ENCODE measurements around the gene UBA5.
"Not testable (repeated sequence)": the region's sequence is repeated elsewhere in the genome, so short reads cannot be mapped to it uniquely, and the experiment has no call there.

UBA5 gene

DNA sequence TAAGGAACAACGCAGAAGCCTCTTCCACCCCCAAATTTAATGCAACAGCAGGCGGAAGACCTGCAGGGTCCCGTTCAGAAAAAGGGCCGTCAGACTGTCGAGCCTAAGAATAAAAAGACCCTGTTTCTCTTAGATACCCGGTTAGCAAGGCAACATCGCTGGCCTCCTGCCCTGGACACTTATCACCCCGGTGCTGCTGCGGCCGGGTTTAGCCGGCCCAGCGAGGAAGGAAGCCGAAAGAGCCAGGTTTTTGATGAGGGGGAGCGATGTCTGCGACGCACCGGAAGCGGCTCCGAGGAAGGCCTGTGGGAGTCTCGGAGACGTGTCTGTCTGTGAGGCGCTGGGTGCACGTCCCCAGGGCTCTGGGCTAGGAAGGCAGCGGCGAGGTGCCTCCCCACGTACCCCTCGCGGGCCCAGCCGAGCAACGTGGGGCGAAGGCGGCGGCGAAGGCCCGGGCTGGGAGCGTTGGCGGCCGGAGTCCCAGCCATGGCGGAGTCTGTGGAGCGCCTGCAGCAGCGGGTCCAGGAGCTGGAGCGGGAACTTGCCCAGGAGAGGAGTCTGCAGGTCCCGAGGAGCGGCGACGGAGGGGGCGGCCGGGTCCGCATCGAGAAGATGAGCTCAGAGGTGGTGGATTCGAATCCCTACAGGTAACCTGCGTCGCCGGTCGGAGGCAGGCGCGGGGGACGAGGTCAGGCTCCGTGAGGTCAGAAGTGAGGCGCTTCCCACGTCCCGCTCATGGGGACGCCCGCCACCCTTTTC lies at the start of gene UBA5:
TSS of gene UBA5 (plus strand) at position 278 of the 759 bp plus-strand sequence. CDS start at position 487, 209 bp downstream.
- H3K4me3 ChIP-seq: peak within 1 kb of the TSS; percentile 69 to 96 (median 85)
- peak within 1 kb of the TSS; percentile 70 to 98 (median 94) for H3K27ac ChIP-seq

DNA sequence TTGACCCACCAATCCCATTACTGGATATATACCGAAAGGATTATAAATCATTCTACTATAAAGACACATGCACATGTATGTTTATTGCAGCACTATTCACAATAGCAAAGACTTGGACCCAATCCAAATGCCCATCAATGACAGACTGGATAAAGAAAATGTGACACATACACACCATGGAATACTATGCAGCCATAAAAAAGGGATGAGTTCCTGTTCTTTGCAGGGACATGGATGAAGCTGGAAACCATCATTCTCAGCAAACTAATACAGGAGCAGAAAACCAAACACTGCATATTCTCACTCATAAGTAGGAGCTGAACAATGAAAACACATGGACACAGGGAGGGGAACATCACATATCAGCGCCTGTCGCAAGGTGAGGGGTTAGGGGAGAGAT lies 44.8 kb upstream of the UBA5 start:
- not testable (repeated sequence) for H3K27ac ChIP-seq, H3K4me3 ChIP-seq

DNA sequence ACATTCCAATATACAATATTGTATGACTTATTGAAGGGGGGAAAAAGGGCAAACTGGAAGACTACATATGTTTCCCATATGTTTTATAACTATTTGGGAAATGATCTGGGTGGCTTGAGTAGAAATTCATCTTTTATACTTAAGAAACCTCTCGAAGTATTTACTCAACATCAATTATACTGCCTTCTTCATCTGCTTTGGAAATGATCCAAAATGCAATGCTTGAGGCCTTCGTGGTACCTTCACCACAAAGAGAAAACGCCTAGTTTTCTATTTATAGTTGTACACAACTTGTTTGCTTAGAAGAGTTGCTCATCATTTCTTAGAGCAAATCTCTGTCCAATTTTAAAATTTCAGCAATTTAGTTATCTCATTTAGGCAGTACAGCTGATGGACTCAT lies 44.2 kb upstream of the UBA5 start:
- Histone ChIP-seq H3K27ac (no peak overlapping the region), H3K4me3 (no peak overlapping the region)

DNA sequence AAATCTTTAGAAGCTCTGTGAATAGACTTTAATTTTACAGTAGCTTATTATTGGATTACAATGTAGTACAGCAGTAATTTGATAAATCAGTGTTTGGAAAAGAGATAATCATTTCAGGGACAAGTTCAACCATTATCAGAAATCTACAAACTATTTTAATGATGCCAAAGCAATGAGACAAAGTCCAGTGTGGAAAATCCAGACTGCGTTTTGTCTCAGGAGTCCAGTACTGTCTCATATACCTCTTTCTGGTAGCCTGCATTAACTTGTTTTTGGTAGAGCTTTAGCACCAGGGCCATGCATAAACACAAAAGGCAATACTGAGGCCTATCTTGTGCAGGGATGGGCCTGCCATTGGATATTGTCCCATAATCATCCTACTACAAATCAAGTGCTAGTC lies 43.3 kb upstream of the UBA5 start:
- no peak overlapping the region for H3K4me3 ChIP-seq
- no peak overlapping the region for H3K27ac ChIP-seq

DNA sequence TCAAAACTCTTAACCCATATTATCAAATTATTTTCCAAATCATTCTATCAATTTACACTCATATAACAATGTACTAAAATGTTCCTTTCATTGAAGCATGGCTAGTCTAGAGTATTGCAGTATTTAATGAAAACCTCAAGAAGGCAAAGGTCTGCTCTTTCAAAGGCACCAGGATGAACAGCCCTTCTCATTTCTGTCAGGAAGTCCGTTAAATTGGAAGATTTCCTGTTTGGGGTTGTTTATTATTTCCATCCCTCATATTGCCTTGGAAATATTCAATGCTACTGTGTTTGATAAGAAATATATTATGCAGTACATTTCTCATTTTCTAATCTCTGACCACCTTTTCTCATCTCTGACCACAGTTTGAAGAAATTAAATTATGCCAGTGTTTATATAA lies 38.0 kb upstream of the UBA5 start:
- H3K4me3 ChIP-seq: no peak overlapping the region
- peak overlapping the region in 2 of 21 experiments; percentile 5 to 16 for H3K27ac ChIP-seq

DNA sequence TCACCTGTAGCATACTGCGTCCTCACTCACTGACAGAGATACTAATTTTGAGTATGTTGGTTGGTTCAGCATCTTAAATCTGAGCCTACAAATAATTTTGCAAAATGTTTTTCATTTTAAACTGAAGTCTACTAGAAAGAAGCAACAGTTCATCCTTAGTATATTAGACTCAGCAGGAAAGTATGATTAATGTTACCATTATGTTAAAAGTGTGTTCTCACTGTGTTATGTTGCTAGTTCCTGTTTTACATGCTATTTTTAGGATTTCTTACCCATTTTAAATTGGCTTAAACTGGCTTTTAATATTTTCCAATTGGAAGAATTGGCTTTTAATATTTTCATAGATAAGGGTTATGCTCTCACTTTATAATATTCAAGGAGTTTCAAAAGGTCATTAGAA lies 37.4 kb upstream of the UBA5 start:
- Histone ChIP-seq H3K27ac (peak overlapping the region in 3 of 21 experiments; percentile 5 to 16 (median 9)), H3K4me3 (no peak overlapping the region)

DNA sequence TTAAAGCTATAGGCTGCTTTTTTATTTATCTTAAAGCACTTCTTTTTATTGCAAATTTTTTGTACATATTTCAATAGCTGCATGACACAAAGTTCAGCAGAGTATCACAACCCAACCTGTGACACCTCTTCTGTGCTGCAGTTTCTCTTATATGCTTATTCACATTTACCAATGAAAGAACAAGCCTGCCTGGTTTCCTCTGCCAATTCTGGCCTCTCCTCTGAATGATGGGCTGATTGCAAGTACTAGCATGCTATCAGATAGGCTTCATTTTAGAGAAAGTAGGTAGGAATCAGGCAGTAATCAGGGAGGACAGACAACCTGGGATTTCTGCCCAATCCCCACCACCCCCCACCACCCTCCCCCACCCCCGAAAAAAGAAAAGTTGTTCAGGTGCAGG lies 36.5 kb upstream of the UBA5 start:
- peak overlapping the region in 6 of 21 experiments; percentile 19 to 50 (median 26) for H3K27ac ChIP-seq
- no peak overlapping the region for H3K4me3 ChIP-seq

DNA sequence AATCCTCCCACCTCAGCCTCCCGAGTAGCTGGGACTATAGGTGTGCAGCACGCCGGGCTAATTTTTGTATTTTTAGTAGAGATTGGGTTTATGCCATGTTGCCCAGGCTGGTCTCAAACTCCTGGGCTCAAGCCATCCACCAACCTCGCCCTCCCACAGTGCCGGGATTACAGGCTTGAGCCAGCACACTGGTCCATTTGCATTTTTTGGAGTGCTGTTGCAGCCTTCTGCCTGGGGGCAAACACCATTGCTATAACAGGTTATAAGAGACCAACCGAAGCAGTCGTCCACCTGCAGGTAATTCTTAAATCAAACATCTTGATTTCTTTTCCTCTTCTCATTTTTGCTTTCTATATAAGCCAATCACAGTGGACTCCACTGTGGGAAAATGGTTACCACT lies 35.3 kb upstream of the UBA5 start:
- no peak overlapping the region for H3K27ac ChIP-seq
- H3K4me3 ChIP-seq: no peak overlapping the region

DNA sequence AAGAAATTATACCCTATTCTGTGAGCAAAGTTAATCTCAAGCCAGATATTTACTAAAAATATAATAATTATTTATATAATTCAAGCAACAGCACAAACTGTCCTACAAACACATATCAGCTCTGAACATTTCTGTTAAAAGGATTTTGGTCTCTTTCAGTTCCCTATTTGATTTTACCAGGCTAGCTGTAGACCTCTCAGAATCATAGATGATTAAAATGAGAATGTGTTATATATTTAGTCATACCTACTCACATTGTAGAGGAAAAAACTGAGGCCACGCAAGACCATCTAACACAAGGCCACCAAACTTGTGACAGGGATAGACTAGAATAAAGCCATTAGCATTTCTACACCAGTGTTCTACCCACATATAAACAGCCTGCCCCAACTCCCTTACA lies 34.5 kb upstream of the UBA5 start:
- no peak overlapping the region for H3K27ac ChIP-seq
- no peak overlapping the region for H3K4me3 ChIP-seq

DNA sequence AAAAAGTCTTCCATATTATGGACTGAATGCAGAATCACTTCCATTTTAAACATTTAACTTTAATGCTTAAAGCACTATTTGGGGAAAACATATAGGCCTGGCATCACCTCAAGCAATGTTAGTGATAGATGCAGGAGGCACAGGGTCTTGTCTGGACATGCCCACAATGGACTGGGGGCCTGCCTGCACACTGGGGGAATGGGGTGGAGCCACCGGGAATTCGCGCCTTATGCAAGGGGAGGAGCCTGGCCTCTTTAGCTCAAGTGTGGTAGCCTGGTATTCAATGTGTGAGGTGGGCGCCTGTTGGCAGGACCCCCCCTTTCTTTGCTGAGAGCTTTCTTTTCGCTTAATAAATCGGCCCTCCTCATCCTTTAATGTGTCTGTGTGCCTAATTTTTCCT lies 33.2 kb upstream of the UBA5 start:
- H3K27ac ChIP-seq: no peak overlapping the region
- no peak overlapping the region for H3K4me3 ChIP-seq

DNA sequence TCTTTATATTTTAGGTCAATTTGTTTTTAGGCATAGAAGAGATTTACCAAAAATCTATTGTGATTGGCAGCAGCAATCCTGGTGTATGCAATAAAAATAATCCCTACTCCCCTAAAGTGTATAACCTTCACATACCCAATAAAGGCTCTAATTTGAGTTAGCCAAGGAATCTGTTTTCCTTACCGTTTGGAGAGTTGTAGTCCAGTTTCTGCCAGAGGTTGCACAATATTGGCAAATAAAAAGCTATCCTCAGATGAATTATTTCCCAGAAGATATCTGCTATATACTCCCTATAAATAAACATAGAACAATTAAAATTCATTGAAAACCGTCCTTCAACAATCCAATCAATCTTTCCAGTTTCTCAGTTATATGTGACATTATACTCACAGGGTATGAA lies 32.0 kb upstream of the UBA5 start:
- Histone ChIP-seq H3K27ac (no peak overlapping the region), H3K4me3 (no peak overlapping the region)

DNA sequence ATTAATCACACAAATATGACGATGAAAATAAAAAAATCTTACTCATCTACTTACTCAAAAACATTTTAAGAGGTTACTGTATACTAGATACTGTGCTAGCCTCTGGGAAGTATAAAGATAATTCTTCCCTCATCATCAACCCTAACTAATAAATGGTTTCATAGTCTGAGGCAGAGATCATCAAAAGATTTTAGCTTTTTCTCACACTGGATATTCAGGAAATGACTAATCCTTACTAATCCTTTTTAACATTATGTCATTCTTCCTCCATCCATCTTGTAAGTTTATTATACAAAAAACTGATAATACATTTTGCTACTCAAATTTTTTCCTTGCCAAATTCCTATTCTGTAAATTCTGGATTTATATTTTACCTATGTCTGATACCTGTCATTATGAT lies 30.2 kb upstream of the UBA5 start:
- peak overlapping the region in 4 of 21 experiments; percentile 2 to 34 (median 15) for H3K27ac ChIP-seq
- no peak overlapping the region for H3K4me3 ChIP-seq

DNA sequence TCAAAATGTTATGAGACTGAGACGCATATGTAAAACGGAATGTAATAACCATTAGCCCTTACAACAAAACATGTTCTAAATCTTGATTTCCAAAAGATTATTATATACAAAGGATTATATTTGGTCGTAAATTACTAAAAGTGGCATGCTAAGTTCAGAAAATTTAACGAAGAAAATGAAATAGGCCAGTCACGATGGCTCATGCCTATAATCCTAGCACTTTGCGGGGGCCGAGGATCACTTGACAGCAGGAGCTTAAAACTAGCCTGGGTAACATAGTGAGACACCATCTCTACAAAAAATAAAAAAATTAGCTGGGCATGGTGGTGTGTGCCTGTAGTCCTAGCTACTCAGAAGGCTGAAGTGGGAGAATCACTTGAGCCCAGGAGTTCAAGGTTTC lies 29.5 kb upstream of the UBA5 start:
- no peak overlapping the region for H3K4me3 ChIP-seq
- H3K27ac ChIP-seq: no peak overlapping the region

DNA sequence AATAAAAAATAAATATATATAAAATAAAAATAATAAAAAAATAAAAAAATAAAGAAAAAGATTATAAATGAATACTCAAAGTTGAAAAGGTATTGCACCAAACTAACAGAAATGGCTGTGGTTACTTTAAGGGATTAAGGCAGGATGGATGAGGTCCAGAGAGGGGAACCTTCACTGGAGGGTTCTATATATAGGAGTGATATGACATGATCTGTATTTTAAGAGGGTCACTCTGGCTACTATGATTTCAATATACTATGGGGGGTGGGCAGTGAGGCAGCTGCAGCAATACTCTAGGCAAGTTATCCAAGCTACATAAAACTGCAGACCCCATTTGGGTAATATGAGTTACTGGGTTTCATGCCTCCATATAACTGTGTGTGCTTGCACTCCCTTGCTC lies 25.1 kb upstream of the UBA5 start:
- H3K27ac ChIP-seq: no peak overlapping the region
- H3K4me3 ChIP-seq: no peak overlapping the region

DNA sequence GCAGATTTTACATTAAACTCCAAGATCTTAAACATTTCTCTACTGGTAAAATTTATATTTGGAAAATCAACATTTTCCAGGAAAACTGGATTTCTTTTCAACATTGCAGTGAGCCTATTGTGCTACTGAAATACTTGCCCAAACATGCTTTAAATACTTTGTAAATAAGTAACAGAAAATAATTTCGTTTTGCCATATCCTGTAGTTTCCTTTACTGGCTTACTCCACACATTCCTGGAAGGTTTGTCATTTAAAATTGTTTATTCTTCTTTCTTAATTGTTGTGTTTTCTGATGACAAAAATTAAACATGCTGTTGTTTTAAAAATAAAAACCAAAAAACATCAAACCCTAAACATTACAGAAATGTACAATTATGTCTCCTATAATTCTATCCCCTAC lies 22.5 kb upstream of the UBA5 start:
- H3K27ac ChIP-seq: peak overlapping the region in 4 of 21 experiments; percentile 17 to 58 (median 41)
- no peak overlapping the region for H3K4me3 ChIP-seq

DNA sequence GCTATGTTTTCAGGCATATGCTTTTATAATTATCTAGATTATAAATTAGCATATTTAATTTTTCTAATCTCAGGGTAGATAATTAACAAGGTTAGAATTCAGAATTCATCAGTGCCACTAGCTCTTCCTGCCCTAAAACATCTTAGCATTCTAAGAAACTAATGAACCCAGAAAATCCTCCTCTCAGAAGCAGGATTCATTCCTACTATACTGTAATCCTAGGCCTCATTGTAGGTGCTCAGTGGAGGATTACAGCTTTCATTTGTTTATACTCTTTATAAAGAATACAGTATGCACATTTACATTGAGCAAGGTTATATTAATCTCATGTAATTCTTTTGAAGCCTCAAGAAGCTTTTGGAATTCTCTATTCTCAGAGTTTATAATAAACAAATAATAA lies 21.4 kb upstream of the UBA5 start:
- peak overlapping the region in 2 of 21 experiments; percentile 24 to 25 for H3K27ac ChIP-seq

DNA sequence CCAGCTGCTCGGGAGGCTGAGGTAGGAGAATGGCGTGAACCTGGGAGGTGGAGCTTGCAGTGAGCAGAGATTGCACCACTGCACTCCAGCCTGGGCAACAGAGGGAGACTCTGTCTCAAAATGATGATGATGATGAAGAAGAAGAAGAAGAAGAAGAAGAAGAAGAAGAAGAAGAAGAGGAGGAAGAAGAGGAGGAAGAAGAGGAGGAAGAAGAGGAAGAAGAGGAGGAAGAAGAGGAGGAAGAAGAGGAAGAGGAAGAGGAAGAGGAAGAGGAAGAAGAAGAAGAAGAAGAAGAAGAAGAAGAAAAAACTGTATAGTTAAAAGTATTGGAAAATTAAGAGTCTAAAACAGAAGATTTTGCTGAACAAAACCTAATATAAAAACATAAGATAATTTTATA lies 18.7 kb upstream of the UBA5 start:
- not testable (repeated sequence) for H3K4me3 ChIP-seq, H3K27ac ChIP-seq

More for the DNA sequence above, 21.4 kb upstream of the UBA5 start:
- H3K4me3 ChIP-seq: no peak overlapping the region

DNA sequence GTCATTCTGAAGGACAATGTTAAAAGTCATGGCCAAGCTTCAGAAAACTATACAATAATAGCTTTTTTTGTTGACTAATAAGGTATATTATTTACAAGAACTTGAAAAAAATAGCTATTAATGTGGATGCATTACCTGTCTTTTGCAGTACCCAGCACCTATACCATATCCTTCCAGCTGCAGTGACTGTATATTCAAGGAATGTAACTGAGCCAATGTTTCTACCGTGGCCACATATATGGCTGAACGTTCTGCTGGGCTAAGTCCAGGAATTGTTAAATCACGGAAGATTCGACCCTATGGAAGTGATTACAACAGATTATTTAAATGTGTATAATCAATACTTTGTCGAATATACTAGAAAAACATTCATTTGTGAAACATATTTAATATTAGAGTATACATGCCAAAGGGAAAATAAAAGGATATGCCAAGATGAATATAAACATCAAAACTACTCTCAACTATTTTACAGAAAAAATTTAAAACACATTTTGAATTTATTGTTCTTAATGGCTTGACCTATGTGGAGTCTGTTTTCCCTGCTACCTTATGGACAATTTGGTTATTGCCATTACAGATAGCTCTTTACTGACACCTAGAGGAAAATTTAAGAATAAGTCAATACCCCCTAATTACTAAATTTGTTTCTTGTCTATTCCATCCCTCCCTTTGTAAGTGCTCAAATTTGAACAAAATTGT lies 18.1 kb upstream of the UBA5 start:
- H3K4me3 ChIP-seq: no peak overlapping the region
- peak overlapping the region in 1 of 21 experiments; percentile 11 for H3K27ac ChIP-seq

DNA sequence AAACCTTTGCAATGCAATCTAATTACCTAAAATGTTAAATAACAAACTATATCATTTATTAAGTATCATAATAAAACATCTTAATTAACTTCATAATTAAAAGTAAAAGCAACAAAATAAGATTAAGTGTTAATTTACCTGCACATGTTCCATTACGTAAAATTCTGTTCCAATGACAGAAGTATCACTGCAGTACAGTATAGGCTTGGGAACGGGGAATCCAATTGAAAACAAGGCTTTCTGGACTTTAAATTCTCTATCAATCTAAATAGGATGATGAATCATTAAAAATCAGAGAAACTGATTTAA lies 17.6 kb upstream of the UBA5 start:
- Histone ChIP-seq H3K27ac (no peak overlapping the region), H3K4me3 (no peak overlapping the region)

DNA sequence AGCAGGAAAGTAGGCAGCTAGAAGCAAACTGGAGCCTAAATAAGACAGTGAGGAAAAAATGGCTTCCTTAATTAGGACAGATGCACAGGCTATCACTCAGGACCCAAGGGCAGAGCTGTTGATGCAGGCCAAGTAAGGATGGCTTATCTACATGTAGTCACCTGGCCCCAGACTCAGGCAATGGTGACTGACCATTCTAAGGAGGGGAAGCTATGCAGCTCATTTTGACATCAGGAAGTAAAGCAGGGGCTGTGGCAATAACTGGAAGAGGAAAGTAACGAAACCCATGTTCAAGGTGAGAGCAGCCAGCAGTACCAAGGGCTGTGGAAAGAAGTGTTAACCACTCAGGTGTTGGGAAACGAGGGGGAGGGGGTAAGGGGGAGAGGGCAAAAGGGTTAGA lies 16.8 kb upstream of the UBA5 start:
- no peak overlapping the region for H3K27ac ChIP-seq
- H3K4me3 ChIP-seq: no peak overlapping the region

DNA sequence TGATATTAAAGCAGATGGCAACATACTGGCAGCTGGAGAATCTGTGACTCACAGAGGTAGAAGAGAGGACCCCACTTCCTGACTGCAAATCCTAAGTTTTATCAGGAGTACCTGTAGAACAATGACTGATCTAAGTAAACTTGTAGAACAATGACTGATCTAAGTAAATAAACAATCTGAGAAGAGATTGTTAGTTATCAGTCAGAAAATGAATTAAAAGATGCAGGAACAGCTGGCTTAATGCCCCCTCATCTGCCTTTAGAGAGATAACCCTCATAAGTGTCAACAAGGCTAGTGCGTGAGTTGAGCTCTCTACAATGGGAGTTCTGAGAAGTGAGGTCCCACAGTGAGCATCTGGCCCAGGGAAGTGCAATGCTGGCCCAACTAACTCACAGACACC lies 15.1 kb upstream of the UBA5 start:
- H3K4me3 ChIP-seq: no peak overlapping the region
- peak overlapping the region in 1 of 21 experiments; percentile 35 for H3K27ac ChIP-seq

DNA sequence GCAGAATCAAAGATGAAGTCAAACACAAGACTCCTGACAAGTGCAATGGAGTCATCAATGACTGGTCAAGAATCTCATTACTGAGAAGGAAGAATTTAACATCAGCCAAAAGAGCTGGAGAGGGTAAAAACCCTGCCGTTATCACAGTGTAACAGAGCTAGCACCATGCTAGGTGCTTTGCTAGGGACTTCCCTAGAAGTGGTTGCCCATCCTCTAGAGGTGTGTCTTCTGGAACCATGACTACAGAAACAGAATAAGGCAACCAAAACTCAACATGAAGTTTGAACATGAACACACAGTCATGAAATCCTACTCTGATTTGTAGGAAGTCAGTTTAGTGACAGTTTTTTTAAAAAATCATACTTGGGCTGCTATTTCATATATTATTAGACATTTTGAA lies 10.0 kb upstream of the UBA5 start:
- no peak overlapping the region for H3K4me3 ChIP-seq
- H3K27ac ChIP-seq: no peak overlapping the region

Measured in skin epidermis (tissue), 12 donors.